Smooth muscle cell of the brain vasculature (primary cell): Measurements from ENCODE around the gene BABAM2.

ENCODE experiments used
- DNase-seq: peaks from one replicate; pipeline ENCODE4 v3.0.0-alpha.2; 2012; ENCODE audit warnings: low read depth, low spot score

The BABAM2 gene

DNA sequence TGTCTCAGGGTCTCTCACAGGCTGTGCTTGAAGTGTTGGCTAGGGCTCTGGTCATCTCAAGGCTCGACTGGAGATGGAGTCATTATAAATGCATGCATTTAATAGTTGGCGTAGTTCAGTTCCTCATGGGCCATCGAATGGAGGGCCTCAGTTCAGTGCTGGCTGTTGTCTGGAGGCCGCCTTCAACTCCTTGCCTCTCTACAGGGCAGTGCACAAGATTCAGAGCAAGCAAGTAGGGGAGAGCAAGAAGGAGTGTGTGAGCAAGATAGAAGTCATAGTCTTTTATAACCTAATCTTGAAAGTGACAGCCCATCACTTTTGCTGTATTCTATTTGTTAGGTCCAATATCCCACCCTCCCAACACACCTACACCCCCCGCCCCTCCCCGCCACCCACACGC lies 137.5 kb downstream of the BABAM2 start:
- no peak for DNase-seq

DNA sequence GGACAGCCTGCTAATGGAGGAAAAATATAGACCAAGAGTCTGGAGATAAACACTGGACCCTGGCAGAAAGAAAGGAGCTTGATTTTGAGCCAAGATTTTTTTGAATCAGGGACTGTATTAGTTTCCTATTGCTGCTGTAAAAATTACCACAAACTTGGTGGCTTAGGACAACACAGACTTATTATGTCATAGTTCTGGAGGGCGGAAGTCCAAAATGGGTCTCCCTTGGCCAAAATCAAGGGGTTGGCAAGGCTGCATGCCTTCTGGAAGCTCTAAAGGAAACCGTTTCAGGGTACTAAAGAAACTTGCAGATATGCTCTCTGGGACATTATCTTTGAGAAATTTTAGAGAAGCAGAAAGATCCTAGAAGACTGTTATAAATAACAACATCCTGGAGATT lies 140.1 kb downstream of the BABAM2 start:
- DNase-seq, result no peak

- DNase-seq, result no peak
Observed at GRCh38 chr2:28032816-28033215, 142.3 kb downstream of the BABAM2 start.

- DNase-seq, result no peak
Observed at GRCh38 chr2:28034696-28035095, 144.2 kb downstream of the BABAM2 start.

GRCh38 chr2:28035163-28035690 lies 144.7 kb downstream of the BABAM2 start:
- DNase-seq, result no peak

- no peak for DNase-seq
Observed at GRCh38 chr2:28035816-28036215, 145.3 kb downstream of the BABAM2 start.

GRCh38 chr2:28036307-28036706 lies 145.8 kb downstream of the BABAM2 start:
- DNase-seq, result no peak

DNA sequence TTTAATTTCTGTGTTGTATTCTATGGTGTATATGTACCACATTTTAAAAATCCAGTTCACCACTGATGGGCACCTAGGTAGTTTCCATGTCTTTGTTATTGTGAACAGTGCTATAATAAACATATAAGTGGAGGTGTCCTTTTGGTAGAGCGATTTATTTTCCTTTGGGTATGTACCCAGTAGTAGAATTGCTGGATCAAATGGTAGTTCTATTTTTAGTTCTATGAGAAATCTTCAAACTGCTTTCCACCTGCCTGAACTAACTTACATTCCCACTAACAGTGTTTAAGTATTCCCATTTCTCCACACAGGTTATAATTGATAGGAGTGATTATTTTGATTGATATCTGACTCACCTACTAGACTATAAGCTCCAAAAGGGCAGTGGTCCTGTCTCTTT lies 148.2 kb downstream of the BABAM2 start:
- no peak for DNase-seq

GRCh38 chr2:28045676-28046351 lies 155.3 kb downstream of the BABAM2 start:
- DNase-seq, result no peak

GRCh38 chr2:28046921-28047320 lies 156.4 kb downstream of the BABAM2 start:
- no peak for DNase-seq

DNA sequence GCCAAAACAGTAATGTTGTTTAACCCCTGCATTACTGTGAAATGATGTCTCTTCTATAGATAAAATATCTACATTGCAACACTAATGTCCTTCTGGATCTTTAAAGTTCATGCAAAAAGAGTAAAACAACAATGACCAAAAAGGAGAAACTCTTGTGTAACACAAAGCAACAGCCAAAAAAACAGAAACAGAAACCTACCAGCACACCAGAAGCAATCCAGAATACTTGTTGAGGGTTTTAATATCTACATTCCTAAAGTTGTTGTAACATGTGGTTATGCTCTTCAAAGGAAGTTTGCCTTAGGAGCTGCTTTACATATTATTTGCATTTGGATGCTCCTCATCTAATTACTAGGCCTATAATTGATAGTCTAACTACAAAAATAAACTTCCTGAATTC lies 157.2 kb downstream of the BABAM2 start:
- DNase-seq, result no peak

DNA sequence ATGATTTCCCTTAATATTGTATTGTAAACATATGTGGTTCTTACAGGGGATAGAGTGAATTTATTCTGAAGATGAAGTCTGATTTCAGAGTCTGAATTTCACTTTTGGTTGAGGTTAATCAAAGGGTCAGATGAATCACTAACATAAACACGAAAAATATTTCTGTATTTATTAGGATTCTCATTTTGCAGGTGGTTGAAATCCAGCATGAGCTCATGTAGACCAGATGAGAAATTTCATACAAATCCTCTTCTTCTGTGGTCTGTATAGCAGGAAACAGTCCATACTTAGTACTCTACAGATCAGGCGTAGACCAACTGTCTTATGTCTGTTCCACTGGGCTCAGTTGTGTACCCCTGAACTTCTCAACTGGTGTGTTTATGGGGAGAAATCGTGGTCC lies 157.8 kb downstream of the BABAM2 start:
- no peak for DNase-seq

GRCh38 chr2:28049416-28049815 lies 158.9 kb downstream of the BABAM2 start:
- DNase-seq, result no peak

- no peak for DNase-seq
Observed at GRCh38 chr2:28049899-28050298, 159.4 kb downstream of the BABAM2 start.

GRCh38 chr2:28052691-28053090 lies 162.2 kb downstream of the BABAM2 start:
- DNase-seq, result no peak

- DNase-seq, result no peak
Observed at GRCh38 chr2:28053597-28053996, 163.1 kb downstream of the BABAM2 start.

DNA sequence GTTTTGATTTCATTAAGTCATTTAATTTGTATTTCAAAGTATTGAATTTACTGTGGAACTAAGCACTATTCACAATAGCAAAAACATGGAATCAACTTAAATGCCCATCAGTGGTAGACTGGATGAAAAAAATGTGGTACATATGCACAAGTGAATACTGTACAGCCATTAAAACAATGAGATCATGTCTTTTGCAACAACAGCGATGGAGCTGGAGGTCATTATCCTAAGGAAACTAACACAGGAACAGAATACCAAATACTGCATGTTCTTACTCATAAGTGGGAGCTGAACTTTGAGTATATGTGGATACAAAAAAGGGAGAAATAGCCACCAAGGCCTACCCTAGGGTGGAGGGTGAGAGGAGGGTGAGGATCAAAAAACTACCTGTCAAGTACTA lies 164.4 kb downstream of the BABAM2 start:
- no peak for DNase-seq

DNA sequence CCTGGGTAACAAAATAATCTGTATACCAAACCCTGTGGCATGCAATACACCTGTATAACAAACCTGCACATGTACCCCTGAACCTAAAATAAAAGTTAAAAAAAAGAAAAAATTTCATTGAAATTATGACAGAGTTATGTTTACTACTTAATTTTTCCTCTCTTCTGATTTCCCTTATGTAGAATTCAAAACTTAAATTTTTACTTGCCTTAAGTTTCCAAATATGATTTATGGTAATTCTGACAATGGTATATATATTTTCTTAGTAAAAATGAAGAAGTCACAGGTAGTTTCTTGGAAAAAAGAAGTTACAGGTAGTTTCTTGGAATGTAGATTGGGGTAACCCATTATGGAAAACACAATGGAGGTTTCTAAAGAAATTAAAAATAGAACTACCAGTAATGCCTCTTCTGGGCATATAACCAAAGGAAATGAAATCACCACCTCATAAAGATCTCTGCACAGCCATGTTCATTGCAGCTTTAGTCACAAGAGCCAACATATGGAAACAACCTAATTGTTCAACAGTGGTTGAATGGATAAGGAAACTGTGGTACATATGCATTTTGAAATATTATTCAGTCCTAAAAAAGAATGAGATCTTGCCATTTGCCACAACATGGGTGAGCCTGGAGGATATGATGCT lies 164.9 kb downstream of the BABAM2 start:
- DNase-seq, result no peak

- no peak for DNase-seq
Observed at GRCh38 chr2:28058791-28059190, 168.3 kb downstream of the BABAM2 start.

DNA sequence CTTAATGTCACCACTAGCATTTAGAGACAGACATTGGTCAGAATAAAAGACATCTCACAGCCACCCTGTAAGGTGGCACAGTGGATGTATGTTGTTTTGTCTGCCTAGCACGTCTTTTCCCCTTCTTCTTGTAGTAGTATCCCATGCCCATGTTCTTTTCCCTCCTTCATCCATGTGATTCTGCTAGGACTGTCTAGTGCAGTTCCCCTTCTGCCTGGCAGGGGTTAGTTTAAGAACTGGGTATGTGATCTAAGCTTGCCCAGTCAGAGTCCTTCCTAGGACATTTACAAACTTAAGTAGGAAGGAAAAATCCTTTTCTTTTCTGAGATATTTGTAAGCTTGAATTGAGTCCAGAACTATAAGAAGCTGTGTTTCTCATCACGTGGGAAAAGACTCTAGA lies 172.3 kb downstream of the BABAM2 start:
- no peak for DNase-seq

DNA sequence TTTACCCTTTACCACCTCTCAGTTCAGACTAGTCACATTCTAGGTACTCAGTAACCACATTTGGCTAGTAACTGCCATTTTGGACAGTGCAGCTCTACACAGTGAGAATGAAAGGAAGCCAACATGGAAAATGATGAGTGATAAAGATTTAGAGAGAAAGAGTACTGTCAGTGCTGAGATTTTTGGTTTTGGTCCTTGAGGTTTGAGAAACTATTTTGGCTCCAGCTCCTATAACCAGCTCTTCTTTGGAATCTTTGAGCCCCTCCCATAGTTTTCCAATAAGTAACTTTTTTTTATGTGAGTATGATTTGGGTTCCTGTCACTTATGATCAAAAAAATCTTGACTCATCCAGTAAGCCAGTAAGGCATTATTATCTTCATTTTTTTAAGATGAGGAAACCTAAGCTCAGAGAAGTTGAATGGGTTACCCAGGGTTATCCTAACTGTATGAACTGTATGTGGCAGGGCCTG lies 173.0 kb downstream of the BABAM2 start:
- DNase-seq, result no peak

GRCh38 chr2:28067602-28068001 lies 177.1 kb downstream of the BABAM2 start:
- no peak for DNase-seq

DNA sequence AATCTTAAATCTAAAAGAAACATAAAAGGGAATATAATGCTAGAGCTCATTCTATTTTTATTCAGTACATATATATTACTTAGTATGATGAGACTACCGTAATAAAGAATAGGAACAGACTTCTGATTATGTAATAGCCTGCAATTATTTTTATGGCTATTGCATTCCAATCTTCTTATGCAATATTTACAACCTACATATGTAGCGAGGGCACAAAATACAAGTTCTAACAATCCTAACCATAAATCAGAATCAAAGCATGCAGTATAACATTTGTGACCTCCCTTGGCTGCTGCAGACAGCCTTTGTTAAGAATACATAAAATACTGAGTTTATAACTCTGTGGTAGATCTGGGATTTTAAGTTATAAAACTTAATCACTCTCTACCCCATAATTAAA lies 177.6 kb downstream of the BABAM2 start:
- no peak for DNase-seq
